GM12878 (cell line): ENCODE data around the gene GMDS. TPM values are rescaled to one million over a fixed set of nuclear protein-coding genes. Genes with fewer than 3 reads are reported as not detected.

ENCODE experiments used
- ATAC-seq: fragments of 200-7000 bp; cut with Tn5 transposase; 3 replicates; pipeline ENCODE4 v1.9.1; 2020; ENCODE audit warnings: mild to moderate bottlenecking, moderate library complexity
- BruUV-seq: library from RNA; stranded (reverse); fragments of 400-500 nt; replicated peaks from 2 replicates; lab custom pipeline; 2021; lab: Mats Ljungman, UMichigan
- CTCF ChIA-PET: fragments of 300-600 bp; sonication (Branson Sonifier 250); formaldehyde crosslinking; extraction: SDS; loops from one replicate; lab custom pipeline; 2021; ENCODE audit warnings: inconsistent platforms; lab: Yijun Ruan, JAX
- POLR2A ChIA-PET: fragments of 350-600 bp; formaldehyde crosslinking; extraction: SDS; loops from one replicate; lab custom pipeline; 2021; ENCODE audit warnings: inconsistent platforms; lab: Charles Lee
- RAD21 ChIA-PET: fragments of 300-600 bp; sonication (Branson Sonifier 250); formaldehyde crosslinking; loops from one replicate; lab custom pipeline; 2023; ENCODE audit warnings: antibody characterized with exemption; ENCODE audit not compliant: unreplicated experiment; lab: Charles Lee
- SMC1A ChIA-PET: fragments of 300-600 bp; sonication (Branson Sonifier 250); formaldehyde crosslinking; loops from one replicate; lab custom pipeline; 2023; ENCODE audit not compliant: unreplicated experiment, uncharacterized antibody; lab: Charles Lee
- DNase-seq: peaks from one replicate; pipeline ENCODE4 v3.0.0-alpha.2; 2011; ENCODE audit warnings: low read depth, low spot score
- FAIRE-seq: peaks from 3 replicates; lab custom pipeline; 2011; peaks lifted over from hg19 to GRCh38; lab: Jason Lieb, UNC
- H2AFZ ChIP-seq: 2 replicates; pipeline ENCODE4 v1.6.0; 2011; ENCODE audit warnings: low read depth, low read length, control low read depth; ENCODE audit not compliant: control insufficient read depth
- H3K27ac ChIP-seq: 2 replicates; pipeline ENCODE4 v1.5.1; 2011; ENCODE audit warnings: control low read depth; ENCODE audit not compliant: control insufficient read depth, insufficient read depth
- H3K27me3 ChIP-seq, 2 experiments: replicated peaks in 1 of 2; 2 replicates each; pipeline versions ENCODE4 v1.6.0 to v1.6.1; 2011; ENCODE audit warnings: low read length in 1 of 2; ENCODE audit not compliant: control insufficient read depth in 2 of 2, insufficient read depth in 2 of 2
- H3K36me3 ChIP-seq, 2 experiments: 2 replicates each; pipeline ENCODE4 v1.5.1; 2011; ENCODE audit warnings: low read length in 1 of 2; ENCODE audit not compliant: control insufficient read depth in 2 of 2, insufficient read depth in 2 of 2
- H3K4me1 ChIP-seq: 2 replicates; pipeline ENCODE4 v1.6.1; 2011; ENCODE audit warnings: mild to moderate bottlenecking, low read length, moderate library complexity, mixed read lengths; ENCODE audit not compliant: control insufficient read depth, insufficient read depth
- H3K4me2 ChIP-seq: 2 replicates; pipeline ENCODE4 v1.6.0; 2011; ENCODE audit warnings: control low read depth; ENCODE audit not compliant: control insufficient read depth, insufficient read depth
- H3K4me3 ChIP-seq: fragments of 200-600 bp; sonication (generic); 2 replicates; pipeline ENCODE4 v1.5.1; 2016
- H3K79me2 ChIP-seq: 2 replicates; pipeline ENCODE4 v1.6.0; 2011; ENCODE audit warnings: low read length; ENCODE audit not compliant: control insufficient read depth, insufficient read depth
- H3K9ac ChIP-seq: 2 replicates; pipeline ENCODE4 v1.8.0; 2011; ENCODE audit warnings: low read length, control low read depth, mixed read lengths; ENCODE audit not compliant: control insufficient read depth, insufficient read depth
- H3K9me3 ChIP-seq: replicated peaks from 3 replicates; pipeline ENCODE4 v1.5.1; 2011; ENCODE audit warnings: mild to moderate bottlenecking, low read length; ENCODE audit not compliant: control insufficient read depth, insufficient read depth
- H4K20me1 ChIP-seq: 2 replicates; pipeline ENCODE4 v1.6.0; 2011; ENCODE audit not compliant: control insufficient read depth, insufficient read depth
- CBX3 ChIP-seq: fragments of 200-600 bp; sonication (generic); IDR thresholded peaks from 2 replicates; pipeline ENCODE4 v1.6.1; 2016; ENCODE audit warnings: low read depth, borderline replicate concordance
- NRF1 ChIP-seq: conservative IDR thresholded peaks from 2 replicates; pipeline ENCODE4 v1.6.1; 2011; ENCODE audit warnings: mild to moderate bottlenecking, low read depth, low read length, improper control_type of control experiment
- SMAD1 ChIP-seq: fragments of 450-650 bp; IDR thresholded peaks from 2 replicates; pipeline ENCODE4 v1.6.1; 2018; ENCODE audit warnings: mild to moderate bottlenecking, low read depth; ENCODE audit not compliant: partially characterized antibody
- SMC3 ChIP-seq: IDR thresholded peaks from 2 replicates; pipeline ENCODE4 v1.6.1; 2011; ENCODE audit warnings: low read length, improper control_type of control experiment, borderline replicate concordance
- WGBS: methylation state at CpG from one replicate; pipeline ENCODE4 v1.1.6; 2016; ENCODE audit warnings: low lambda C conversion rate; ENCODE audit not compliant: insufficient replicate concordance, insufficient coverage; ENCODE audit errors: missing lambda C conversion rate; 5-methylcytosine and 5-hydroxymethylcytosine counted together
- in situ Hi-C: fragments of 300-500 bp; cut with MboI; formaldehyde crosslinking; loops from 9 replicates; pipeline ENCODE4 v1.14.3; 2018; ENCODE audit warnings: mixed read lengths
- intact Hi-C: fragments of 100-400 bp; cut with micrococcal nuclease; formaldehyde crosslinking; loops from one replicate; pipeline ENCODE4 v1.14.2; 2022; ENCODE audit not compliant: unreplicated experiment
- polyA plus RNA-seq, 11 experiments: library from polyadenylated mRNA; depleted of rRNA in 4 of 11; unstranded in 6 of 11; stranded (reverse) in 5 of 11; fragments of >200 nt; fragmentation: Nextera tagmentation in 4 of 11; fragmentation: Illumina TruSeq in 1 of 11; extraction: Ambion mirVana in 4 of 11; extraction: Trizol in 1 of 11; gene quantifications; 1 replicate in 1 of 11; 2 replicates in 10 of 11; pipeline versions ENCODE4 v1.2.1 to v1.2.3, GENCODE V29; 2011 to 2016; ENCODE audit warnings: inconsistent platforms in 2 of 11, missing spikeins in 2 of 11, low read depth in 1 of 11
- total RNA-seq, 4 experiments: library from RNA; depleted of rRNA in 3 of 4; stranded (reverse); fragments of >200 nt in 3 of 4; fragmentation: Illumina TruSeq in 1 of 4; extraction: Trizol in 1 of 4; gene quantifications; 2 replicates each; pipeline versions ENCODE4 v1.2.1 to v1.2.3, GENCODE V29; 2013 to 2021
- TF ChIP-seq, protein P1 (sequence below): fragments of 450-650 bp; formaldehyde crosslinking; IDR thresholded peaks from 2 replicates; pipeline ENCODE4 v1.4.0; 2022; ENCODE audit warnings: mild to moderate bottlenecking, moderate library complexity

GMDS gene
- total and polyA plus RNA-seq, 10 of the 15 experiments (the other 5 are each of a cell fraction or from before 2014, with no cell fraction given): 0.61 to 53.8 (median 29.3) TPM

DNA sequence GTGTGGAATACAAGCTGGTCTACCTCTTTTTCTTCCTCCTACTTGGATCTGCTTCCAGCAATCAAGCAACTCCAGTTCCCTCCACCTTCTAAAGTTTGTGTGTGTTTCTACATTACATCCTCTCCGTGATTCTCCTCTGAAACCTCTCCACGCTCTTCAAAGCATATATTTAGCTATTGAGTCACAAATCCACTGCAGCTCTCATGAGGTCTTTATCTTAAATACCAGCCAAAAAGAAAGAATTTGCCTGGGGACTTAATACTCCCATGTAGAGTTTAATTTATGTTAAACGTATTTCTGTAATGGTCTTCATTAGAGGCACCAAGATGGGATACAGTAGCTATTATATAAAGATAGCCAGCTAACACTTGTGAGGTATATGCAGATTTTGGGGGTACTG lies 557.0 kb downstream of the GMDS start (continued):
- TF ChIP-seq, protein P1, sequence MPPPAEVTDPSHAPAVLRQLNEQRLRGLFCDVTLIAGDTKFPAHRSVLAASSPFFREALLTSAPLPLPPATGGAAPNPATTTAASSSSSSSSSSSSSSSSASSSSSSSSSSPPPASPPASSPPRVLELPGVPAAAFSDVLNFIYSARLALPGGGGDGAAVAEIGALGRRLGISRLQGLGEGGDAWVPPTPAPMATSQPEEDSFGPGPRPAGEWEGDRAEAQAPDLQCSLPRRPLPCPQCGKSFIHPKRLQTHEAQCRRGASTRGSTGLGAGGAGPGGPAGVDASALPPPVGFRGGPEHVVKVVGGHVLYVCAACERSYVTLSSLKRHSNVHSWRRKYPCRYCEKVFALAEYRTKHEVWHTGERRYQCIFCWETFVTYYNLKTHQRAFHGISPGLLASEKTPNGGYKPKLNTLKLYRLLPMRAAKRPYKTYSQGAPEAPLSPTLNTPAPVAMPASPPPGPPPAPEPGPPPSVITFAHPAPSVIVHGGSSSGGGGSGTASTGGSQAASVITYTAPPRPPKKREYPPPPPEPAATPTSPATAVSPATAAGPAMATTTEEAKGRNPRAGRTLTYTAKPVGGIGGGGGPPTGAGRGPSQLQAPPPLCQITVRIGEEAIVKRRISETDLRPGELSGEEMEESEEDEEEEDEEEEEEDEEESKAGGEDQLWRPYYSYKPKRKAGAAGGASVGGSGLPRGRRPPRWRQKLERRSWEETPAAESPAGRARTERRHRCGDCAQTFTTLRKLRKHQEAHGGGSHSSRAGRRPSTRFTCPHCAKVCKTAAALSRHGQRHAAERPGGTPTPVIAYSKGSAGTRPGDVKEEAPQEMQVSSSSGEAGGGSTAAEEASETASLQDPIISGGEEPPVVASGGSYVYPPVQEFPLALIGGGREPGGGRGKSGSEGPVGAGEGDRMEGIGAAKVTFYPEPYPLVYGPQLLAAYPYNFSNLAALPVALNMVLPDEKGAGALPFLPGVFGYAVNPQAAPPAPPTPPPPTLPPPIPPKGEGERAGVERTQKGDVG (CRISPR knock-in tag): no peak
- TF ChIP-seq SMAD1 (no peak), SMC3 (no peak)

DNA sequence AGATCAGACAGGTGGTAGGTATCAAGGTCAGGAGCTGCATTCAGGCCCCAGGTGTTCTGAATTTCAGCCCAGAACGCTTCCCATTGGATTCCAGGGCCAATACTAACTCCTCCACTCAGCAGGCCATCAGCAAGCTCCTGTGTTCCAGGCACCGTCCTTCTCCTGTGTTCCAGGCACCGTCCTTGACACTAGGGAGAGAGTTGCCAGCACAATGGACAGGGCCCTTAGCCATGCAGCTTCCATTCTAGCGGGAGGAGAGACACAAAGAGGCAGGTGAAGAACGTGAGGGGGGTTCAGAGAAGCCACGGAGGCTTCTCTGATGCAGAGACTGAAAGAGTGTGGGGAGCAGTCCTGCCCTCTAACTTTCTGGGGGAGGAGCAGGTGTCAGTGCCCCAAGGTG lies 558.0 kb downstream of the GMDS start:
- Histone ChIP-seq H3K4me2 (no peak overlapping the region), H3K9ac (no peak overlapping the region), H3K4me1 (no peaks in the 10 kb centered on the region), H3K27me3 (no peaks in the 10 kb centered on the region), H3K79me2 (no peaks in the 10 kb centered on the region), H2AFZ (no peak overlapping the region), H3K4me3 (no peak overlapping the region), H3K27ac (no peak overlapping the region), H4K20me1 (no peaks in the 10 kb centered on the region), H3K36me3 (no peaks in the 10 kb centered on the region; a peak in 1 of 4 replicates), H3K9me3 (no peaks in the 10 kb centered on the region)
- DNase-seq (no peak), ATAC-seq (no peak), FAIRE-seq (no peak)
- CTCF ChIA-PET: interaction anchor here (0.8 to 1.1 kb wide), 3 partner anchors 8 to 508 kb away, joined by 3 read pairs; no protein-coding TSS in a partner anchor
- no TSS peak for BruUV-seq
- SMC1A ChIA-PET: interaction anchor here (0.7 to 1.0 kb wide), 2 partner anchors 8 to 417 kb away, joined by 3 to 4 read pairs; no protein-coding TSS in a partner anchor
- POLR2A ChIA-PET: no interaction called here
- WGBS: 67% methylated on average over 5 of the region's 6 CpGs
- TF ChIP-seq NRF1 (no peak), CBX3 (no peak)
- RAD21 ChIA-PET: no interaction called here
- in situ Hi-C loops: no loop called here
- intact Hi-C loops: no loop called here
